GM04504 (cell line): ENCODE measurements around the gene CNTNAP2.
"Not testable (repeated sequence)": the region's sequence is repeated elsewhere in the genome, so short reads cannot be mapped to it uniquely, and the experiment has no call there.

Experiments used
- DNase-seq: peaks from one replicate; pipeline ENCODE4 v3.0.0-alpha.2; 2012; ENCODE audit warnings: low read depth

The CNTNAP2 gene

GRCh38 chr7:147569116-147569913, 1452.7 kb downstream of the CNTNAP2 start:
- no peak for DNase-seq

DNA sequence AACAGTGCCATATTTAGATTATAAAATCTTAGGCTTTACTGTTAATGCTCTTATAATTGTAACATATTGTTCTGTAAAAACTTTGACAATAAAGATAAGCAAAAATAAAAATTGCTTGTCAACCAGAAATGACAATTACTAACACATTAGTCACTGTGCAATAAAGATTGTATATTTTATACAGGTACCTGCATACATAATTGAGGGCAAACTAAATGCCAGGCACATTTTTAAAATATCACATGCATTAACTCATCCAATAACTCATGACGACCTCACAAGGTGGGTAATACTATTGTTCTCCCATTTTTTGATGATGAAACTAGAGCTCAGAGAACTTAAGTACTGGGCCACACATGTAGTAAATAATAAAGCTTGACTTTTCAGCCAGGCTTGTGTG, 1453.8 kb downstream of the CNTNAP2 start:
- no peak for DNase-seq

DNA sequence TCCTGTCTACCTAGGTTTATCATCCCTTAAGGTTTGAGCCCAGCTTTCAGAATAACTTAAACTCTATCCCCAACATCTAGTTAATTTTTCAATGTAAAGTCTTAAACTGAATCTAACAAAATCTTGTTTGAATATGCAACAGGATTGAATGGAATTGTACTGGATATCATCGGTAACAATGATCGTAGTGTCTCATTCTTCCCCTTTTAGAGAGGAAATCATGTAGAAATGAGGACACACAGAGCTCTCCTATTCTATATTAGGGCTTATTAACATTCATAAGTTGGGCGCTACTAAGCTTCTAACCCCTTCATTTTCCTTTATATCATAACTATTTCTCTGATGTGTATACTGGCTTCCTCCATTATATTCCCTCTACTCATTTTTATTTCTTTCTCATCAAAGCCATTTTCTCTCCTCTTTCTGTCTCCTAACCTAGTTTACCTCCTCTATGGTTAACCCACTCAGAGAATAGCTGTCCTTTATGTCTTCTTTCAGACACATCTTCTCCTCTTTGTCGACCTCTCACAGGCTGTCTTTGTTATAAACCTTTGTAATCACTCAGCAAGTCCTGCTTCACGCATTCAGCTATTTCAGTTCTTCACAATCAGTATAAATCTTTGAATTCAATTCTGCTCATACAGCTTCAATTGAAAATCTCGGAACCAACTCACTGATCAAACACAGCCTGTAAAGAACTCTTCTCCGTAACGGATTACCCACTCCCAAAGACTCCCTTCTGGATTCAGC, 1455.0 kb downstream of the CNTNAP2 start:
- DNase-seq = no peak

GRCh38 chr7:147578196-147578595, 1461.6 kb downstream of the CNTNAP2 start:
- no peak for DNase-seq

GRCh38 chr7:147579148-147579547, 1462.5 kb downstream of the CNTNAP2 start:
- no peak for DNase-seq

DNA sequence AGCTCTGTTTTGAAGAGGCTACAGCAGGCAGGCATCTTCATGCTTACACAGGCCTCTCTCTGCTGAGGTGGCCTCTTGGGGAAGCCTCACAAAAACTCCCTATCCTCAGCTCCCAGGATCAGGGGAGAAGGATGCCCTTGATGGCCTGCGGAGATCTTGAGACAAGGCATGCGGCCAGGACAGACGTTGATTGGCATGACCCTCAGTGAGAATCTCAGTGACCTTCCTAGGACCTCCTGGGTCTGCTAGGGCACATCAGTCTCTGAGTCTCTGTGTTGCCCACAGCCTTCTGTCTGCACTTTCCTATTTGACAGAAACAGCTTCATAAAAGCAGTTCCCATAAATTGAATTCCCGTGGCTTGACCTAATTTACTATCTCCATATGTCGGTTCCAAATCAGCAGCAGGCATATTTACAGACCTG, 1468.2 kb downstream of the CNTNAP2 start:
- no peak for DNase-seq

GRCh38 chr7:147586110-147586509, 1469.5 kb downstream of the CNTNAP2 start:
- no peak for DNase-seq

- DNase-seq = no peak
Observed at GRCh38 chr7:147586526-147586925, 1469.9 kb downstream of the CNTNAP2 start.

GRCh38 chr7:147593271-147594057, 1476.9 kb downstream of the CNTNAP2 start:
- DNase-seq = no peak

DNA sequence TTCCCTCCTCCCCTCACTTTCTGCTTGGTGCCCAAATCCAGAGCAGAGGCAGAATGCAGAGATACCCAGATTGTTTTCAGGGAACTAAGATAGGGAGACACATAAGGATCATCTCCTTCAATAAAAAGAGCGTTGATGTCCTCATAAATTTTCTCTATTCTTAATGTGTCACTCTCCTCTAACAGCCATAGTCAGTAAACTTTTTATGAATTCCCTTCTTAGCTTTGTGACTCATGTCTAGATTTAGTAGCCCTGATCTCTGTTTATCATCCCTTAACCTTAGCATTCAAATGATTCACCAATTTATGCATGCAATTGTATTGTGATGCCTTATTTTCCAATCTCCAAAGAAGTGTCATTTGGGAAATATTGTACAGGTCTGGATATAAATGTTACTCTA, 1478.4 kb downstream of the CNTNAP2 start:
- no peak for DNase-seq

DNA sequence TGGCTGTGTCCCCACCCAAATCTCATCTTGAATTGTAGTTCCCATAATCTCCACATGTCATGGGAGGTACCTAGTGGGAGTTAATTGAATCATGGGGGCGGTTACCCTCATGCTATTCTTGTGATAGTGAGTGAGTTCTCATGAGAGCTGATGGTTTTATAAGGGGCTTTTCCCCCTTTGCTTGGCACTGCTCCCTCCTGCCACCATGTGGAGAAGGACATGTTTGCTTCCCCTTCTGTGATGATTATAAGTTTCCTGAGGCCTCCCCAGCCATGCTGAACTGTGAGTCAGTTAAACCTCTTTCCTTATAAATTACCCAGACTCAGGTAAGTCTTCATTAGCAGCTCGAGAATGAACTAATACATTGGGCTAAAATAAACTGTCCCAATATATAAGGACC, 1482.1 kb downstream of the CNTNAP2 start:
- DNase-seq = not testable (repeated sequence)

DNA sequence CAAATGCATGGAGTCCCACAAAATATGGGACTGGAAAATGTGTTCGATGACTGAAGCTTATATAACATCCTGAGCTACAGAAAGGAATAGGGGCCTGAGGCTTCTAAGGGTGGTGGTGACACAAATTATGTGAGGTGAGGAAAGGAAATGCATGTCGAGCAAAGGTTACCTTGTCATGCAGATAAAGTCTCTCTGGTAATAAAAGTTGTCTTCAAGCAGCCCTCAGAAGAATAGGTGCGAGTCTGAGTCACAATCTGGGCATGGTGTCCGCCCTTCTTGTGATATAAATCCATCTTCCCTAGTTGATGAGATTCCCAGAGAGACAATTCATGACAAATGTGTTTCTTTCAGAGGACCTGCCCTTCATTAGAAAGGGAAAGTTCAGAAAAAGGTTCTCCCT, 1488.7 kb downstream of the CNTNAP2 start:
- DNase-seq = no peak

DNA sequence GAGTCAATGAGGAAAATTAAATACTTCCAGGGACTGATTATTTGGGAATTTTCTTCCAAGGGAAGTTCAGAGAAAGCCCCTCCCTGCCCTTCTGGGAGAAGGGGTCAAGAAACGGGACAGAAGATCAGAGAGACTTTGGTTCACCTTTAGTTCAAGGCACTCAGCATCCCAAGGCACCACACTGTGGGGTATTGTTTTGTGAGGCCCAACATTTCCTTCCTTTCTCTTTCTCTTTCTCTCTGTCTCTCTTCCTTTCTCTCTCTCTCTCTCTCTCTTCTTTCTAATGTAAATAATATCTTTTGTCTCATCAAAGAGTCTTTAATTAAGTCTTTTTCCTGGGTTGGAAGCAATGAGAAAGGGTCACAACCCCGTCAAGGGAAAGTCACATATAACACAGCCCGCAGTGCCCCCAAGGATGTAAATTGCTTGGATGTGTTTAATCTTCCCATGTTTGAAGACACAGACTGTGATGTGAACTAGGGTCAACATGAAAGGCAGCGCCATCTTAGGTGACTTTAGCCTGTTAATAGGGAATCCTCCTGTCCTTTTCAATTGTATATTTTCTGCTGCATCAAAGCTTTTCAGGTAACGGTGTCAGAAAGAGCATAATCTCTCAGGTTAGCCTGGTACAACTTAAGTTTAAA, 1490.7 kb downstream of the CNTNAP2 start:
- no peak for DNase-seq

DNA sequence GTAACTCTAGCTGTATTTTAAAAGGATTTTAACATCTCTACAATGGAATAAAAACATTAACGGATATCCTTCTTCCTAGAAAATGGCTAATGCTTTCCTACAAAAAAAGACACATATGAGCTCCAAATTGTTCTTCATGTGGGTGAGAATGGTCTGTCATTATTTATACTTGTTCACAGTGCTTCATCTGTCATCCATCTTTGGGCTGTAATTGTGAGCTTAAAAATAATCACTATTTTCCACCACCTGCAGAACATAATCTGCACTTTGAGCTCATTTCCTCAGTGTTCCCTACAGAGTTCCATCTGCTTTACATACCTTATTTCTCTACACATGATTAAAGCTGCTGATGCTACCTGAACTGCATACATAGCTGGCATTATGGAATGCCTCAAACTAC, 1494.8 kb downstream of the CNTNAP2 start:
- DNase-seq = no peak

DNA sequence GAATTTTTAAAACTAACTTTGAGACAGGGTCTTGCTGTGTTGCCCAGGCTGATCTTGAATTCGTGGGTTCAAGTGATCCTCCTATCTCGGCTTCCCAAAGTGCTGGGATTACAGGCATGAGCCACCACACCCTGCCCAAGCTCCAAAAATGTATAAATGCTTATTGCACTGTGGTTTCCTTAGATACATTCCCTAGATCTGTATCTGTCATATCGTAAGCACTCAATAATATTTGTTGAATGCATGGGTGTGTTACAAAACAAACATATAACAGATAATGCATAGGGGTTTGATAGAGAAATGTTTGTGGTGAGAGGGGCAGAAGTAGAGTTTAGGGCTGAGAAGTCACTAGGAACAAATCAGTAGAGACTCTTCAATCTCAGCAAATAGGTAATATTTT, 1518.7 kb downstream of the CNTNAP2 start:
- no peak for DNase-seq

DNA sequence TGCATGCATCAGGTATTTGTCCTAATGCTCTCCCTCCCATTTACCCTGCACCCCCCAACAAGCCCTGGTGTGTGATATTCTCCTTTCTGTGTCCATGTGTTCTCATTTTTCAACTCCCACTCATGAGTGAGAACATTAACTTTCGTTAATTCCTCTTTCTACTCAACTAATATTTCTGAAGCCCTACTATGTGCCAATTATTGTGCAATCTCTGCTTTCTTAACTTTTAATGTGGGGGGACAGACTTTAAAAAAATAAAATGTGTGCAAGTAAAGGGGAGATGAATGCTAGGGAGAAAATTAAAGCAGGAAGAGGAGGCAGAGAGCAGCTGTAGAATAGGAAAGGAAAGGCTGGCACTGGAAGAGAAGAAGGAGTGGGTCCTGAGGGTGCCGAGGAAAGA, 1520.0 kb downstream of the CNTNAP2 start:
- DNase-seq = no peak

GRCh38 chr7:147638566-147638965, 1522.0 kb downstream of the CNTNAP2 start:
- no peak for DNase-seq

DNA sequence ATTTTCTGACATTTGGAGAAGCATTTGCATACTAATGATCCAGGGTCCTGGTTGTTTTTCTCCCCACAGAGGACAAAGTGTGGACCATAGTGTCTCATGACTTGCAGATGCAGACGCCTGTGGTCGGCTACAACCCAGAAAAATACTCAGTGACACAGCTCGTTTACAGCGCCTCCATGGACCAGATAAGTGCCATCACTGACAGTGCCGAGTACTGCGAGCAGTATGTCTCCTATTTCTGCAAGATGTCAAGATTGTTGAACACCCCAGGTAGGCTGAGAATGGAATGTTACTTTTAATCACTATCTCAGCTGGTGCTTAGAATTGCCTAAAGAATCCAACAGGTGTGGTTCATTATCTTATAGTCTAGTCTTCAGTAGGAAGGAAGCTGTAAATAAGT, 1522.4 kb downstream of the CNTNAP2 start:
- DNase-seq = no peak

- DNase-seq = no peak
Observed at GRCh38 chr7:147639751-147640150, 1523.2 kb downstream of the CNTNAP2 start.

- no peak for DNase-seq
Observed at GRCh38 chr7:147640821-147641220, 1524.2 kb downstream of the CNTNAP2 start.

DNA sequence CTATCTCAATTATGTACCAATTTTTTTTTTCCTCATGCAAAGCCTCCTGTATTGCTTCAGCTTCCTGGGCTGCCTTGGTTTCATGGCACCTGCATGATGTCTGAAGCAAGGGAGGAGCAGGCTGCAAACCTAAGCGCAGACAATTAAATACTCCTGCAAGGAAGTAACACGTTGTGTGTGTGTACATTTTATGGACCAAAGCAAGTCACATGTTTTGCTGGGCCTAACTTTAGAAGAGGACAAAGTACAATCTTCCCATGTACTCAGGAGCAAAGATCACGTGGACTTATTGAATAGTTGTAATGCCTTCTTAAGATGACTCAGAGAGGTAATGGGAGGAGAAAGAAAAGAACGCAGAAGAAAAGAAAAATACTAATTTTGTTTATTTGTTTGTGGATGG, 1530.0 kb downstream of the CNTNAP2 start:
- DNase-seq = no peak

DNA sequence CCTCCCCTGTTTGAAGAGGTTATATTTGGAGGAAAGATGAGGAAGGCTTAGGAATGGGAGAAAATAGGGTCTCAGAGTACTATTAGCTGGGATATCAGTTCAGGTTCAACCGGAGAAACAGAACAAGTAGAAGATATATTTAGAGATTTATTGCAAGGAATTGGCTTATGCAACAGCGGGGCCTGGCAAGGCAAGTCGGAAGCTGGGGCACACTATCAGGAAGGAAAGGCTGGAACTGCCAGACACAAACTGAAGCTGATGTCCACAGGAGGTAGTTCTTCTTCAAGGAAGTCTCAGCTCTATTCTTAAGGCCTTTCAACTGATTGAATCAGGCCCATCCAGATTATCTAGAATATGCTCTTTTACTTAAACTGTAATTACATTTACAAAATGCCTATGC, 1534.4 kb downstream of the CNTNAP2 start:
- DNase-seq = no peak
